Ramos (cell line): ENCODE measurements around the gene OR4K13.

Source experiments
- in situ Hi-C: fragments of 300-500 bp; cut with MboI; formaldehyde crosslinking; loops from one replicate; pipeline ENCODE4 v1.14.3; 2022; ENCODE audit warnings: low sequenced_read_pairs; ENCODE audit not compliant: unreplicated experiment

Gene OR4K13, protein sequence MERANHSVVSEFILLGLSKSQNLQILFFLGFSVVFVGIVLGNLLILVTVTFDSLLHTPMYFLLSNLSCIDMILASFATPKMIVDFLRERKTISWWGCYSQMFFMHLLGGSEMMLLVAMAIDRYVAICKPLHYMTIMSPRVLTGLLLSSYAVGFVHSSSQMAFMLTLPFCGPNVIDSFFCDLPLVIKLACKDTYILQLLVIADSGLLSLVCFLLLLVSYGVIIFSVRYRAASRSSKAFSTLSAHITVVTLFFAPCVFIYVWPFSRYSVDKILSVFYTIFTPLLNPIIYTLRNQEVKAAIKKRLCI

DNA sequence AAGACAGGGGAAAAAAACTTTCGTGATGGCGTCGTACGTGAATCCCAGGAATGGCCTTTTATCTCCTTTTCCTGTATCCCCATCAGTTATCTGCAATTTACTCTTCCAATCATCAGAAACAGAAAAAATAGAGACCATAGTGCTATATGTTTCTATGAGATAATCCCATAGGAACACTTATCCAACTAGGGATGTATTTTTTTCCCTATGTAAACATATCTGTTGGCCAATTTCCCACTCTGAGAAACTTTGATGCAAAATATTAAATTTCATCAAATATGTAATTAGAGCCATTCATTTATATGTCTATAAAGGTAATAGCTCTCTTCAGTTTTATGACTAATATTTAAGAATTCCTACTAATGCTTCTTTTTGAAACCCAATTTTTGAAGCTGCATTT lies at the start of gene OR4K13:
TSS of gene OR4K13 (minus strand) at position 101 of the 400 bp plus-strand sequence. CDS start 1,280 bp downstream, outside the sequence.
- in situ Hi-C loops = no loop called here

DNA sequence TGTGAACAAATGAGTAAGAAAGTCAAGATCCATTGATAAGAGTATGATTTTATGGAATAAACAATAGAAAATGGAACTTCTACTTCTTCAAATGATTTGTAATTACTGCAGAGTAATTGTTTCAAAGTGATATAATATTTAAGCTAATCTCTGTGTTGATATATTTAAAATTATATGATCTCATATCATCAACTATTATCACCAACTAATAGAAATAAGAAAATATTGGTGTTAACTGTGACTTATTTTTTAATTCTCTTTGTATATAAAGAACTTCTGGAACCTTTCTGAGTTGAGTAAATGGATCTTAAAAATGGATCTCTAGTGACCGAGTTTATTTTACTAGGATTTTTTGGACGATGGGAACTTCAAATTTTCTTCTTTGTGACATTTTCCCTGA lies 23.9 kb upstream of the OR4K13 start, which contains the start of gene OR4L1:
TSS of gene OR4L1 (plus strand) at position 301 of the 400 bp plus-strand sequence. CDS start at position 301, 0 bp downstream.
- in situ Hi-C loops = no loop called here

DNA sequence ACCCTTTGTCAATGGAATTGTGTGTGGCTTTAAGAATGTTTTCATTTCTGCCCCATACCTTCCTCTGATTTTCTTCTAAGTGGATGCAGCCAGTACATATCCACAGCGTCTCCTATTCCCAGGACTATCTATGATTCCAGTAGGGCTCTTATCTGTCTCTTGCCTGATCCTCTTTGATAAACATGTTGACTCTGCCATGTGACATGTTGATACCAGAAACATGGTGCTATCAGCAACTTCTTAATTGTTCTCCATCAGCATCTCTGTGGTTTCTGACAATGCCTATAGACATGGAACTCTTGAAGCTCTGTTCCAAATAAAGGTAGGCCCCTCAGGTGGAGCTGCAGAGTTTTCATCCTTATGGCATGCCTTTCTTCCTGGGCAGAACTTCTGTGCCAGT lies 12.4 kb upstream of the OR4K13 start:
- in situ Hi-C loops = no loop called here

DNA sequence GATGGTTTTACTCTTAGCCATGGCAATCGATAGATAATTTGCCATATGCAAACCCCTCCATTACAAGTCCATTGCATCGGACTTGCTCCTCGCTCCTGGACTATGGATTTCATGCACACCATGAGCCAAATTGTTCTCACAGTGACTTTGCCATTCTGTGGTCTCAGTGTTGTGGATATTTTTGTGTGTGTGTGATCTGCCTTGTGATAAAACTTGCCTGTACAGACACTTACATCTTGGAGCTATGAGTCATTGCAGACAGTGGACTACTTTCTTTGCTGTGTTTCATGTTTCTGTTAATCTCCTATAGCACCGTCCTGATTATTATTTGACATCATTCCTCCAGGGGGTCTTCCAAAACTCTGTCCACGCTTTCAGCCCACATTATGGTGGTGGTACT lies 8.4 kb upstream of the OR4K13 start:
- in situ Hi-C loops = no loop called here

DNA sequence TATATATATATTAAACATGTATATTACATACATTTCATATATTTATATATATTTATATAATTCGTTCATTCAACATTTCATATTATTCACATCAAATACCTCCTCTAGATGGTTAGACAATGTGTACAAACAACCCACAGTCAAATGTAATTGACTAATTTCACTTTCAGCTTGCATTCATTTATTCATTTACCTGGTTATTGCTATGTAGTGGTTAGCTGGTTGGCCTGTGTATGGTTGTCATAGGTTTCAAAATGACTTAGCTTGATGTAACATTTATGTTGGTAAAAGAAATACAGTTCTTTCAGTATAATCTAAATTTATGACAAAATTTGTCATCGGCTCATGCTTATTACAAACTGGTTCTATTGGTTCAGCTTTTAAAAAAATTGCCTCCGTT lies 389 bp downstream of the OR4K13 start:
- in situ Hi-C loops = no loop called here

DNA sequence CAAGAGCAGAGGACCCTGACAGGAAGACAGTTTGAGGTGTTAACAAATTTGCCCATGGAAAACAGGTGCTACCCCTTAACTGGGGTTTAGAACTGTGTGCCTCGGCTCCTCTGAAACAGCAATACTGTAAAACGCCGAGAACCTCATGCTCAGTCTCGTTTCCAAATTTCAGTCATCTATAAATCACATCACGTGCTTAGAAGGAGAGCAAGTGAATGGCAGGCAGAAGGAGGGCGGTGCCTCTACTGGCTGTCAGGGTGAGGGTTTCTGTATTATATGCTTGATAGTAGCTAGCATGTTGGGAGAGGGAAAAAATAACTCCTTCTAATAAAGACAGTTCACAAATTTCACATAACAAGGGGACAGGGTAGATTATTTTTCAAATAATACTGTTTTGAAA lies 4.8 kb downstream of the OR4K13 start:
- in situ Hi-C loops = no loop called here

DNA sequence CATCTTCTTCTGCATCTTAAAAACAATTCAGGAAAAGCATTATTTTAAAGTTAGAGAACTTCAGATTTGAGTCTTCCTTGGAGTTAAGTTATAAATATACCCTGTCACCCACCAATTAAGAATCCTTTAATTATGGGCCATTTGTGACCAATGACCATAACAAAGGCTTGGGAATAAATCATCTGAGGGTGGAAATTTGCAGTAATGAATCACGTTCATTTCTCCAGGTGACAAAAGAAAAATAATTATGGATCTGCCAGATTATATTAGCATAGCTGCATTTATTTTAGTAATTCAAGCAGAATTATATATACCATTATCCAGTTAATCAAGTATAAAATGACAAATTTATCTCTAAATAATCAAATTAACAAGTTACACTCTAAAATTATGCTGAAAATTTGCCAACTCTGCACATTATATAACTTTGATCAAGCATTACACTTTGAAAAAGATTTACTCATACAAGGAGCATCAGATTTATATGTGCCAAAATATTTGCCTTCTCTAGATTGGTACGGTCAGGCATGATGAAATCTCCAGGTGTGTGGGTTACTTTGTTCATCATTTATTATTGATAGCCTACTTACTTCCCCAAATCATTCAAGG lies 16.5 kb downstream of the OR4K13 start, which contains the start of gene OR4K14:
TSS of gene OR4K14 (minus strand) at position 51 of the 609 bp plus-strand sequence. CDS start 4,114 bp downstream, outside the sequence.
- in situ Hi-C loops = no loop called here

DNA sequence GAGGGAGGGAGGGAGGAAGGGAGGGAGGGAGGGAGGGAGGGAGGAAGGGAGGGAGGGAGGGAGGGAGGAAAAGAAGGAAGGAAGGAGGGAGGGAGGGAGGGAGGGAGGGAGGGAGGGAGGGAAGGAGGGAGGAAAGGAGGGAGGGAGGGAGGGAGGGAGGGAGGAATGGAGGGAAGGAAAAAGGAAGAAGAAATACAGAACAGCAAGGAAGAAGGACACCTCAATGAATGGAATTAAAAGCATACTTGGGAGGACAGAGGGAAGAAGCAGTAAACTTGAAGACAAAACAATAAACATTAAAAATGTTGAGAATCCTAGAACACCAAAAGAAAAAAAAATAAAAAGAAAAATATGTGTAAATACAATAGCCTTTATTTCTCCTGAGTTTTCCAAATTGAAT lies 27.7 kb downstream of the OR4K13 start:
- in situ Hi-C loops = no loop called here

DNA sequence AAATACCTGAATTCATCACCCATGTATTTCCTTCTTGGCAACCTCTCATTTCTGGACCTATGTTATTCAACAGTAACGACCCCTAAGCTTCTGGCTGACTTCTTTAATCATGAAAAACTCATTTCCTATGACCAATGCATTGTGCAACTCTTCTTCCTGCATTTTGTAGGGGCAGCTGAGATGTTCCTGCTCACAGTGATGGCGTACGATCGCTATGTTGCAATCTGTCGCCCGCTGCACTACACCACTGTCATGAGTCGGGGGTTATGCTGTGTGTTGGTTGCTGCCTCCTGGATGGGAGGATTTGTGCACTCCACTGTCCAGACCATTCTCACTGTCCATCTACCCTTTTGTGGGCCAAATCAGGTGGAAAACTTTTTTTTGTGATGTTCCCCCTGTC lies 33.5 kb downstream of the OR4K13 start:
- in situ Hi-C loops = no loop called here

DNA sequence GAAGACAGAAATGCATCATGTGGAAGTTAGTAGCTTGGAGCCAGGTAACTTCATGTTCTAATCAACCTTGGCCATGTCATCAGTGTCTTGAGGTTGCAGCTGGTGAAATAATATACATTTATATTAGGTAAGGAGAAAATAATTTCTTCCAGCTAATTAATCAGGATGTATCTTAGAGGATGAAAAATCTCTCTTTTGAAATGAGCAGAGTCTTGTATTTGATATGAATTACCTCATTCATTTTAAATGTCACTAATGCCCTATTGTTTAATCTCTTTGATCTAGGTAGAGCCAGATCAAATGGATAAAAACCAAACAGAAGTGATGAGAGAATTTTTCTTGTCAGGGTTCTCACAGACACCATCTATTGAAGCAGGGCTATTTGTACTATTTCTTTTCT lies 34.0 kb downstream of the OR4K13 start, which contains the start of gene OR4Q2:
TSS of gene OR4Q2 (plus strand) at position 301 of the 400 bp plus-strand sequence.
- in situ Hi-C loops = no loop called here

DNA sequence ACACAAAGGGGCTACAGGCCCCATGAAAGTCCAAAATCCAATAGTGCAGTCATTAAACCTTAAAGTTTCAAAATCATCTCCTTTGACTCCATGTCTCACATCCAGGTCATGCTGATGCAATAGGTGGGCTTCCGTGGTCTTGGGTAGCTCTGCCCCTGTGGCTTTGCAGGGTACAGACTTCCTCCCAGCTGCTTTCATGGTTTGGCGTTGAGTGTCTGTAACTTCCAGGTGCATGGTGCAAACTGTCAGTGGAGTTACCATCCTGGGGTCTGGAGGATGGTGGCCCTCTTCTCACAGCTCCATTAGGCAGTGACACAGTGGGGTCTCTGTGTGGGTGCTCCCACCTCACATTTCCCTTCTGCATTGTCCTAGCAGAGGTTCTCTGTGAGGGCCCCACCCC lies 42.4 kb downstream of the OR4K13 start:
- in situ Hi-C loops = no loop called here
